NCI-H446 treated with DMSO at 0.1 percent for 48 hours (cell line): ENCODE data around the gene PIGN.

Experiments used
- DNase-seq: peaks from one replicate; lab custom pipeline; 2025; lab: John Stamatoyannopoulos, UW

Gene PIGN

GRCh38 chr18:62186774-62187542 is at the start of gene PIGN, which contains the start of gene RELCH:
Gene PIGN, minus strand, starts transcription at chr18:62187056. Its CDS starts 25,703 bp downstream, at chr18:62161353.
Gene RELCH, plus strand, starts transcription at chr18:62187255. Its CDS starts 251 bp downstream, at chr18:62187506.
- DNase-seq: peak; percentile 93

GRCh38 chr18:62236252-62236651 is 49.4 kb upstream of the PIGN start:
- no peak for DNase-seq

GRCh38 chr18:62226047-62226446 is 39.2 kb upstream of the PIGN start:
- DNase-seq: no peak

- no peak for DNase-seq
Measured at GRCh38 chr18:62224229-62224628, 37.4 kb upstream of the PIGN start.

- DNase-seq: no peak
Measured at GRCh38 chr18:62214790-62215189, 27.9 kb upstream of the PIGN start.

- no peak for DNase-seq
Measured at GRCh38 chr18:62211325-62211828, 24.5 kb upstream of the PIGN start.

GRCh38 chr18:62210138-62210537 is 23.3 kb upstream of the PIGN start:
- DNase-seq: no peak

- no peak for DNase-seq
Measured at GRCh38 chr18:62209046-62209445, 22.2 kb upstream of the PIGN start.

GRCh38 chr18:62206593-62206992 is 19.7 kb upstream of the PIGN start:
- DNase-seq: no peak

- no peak for DNase-seq
Measured at GRCh38 chr18:62205824-62206223, 19.0 kb upstream of the PIGN start.

GRCh38 chr18:62201870-62202269 is 15.0 kb upstream of the PIGN start:
- no peak for DNase-seq

GRCh38 chr18:62200121-62200914 is 13.5 kb upstream of the PIGN start:
- DNase-seq: no peak

GRCh38 chr18:62199629-62200028 is 12.8 kb upstream of the PIGN start:
- no peak for DNase-seq

- DNase-seq: no peak
Measured at GRCh38 chr18:62198259-62198658, 11.4 kb upstream of the PIGN start.

- no peak for DNase-seq
Measured at GRCh38 chr18:62196980-62197379, 10.1 kb upstream of the PIGN start.

GRCh38 chr18:62196079-62196478 is 9.2 kb upstream of the PIGN start:
- no peak for DNase-seq

- no peak for DNase-seq
Measured at GRCh38 chr18:62189208-62189607, 2.4 kb upstream of the PIGN start.

- peak; percentile 18 for DNase-seq
Measured at GRCh38 chr18:62187543-62188510, 971 bp upstream of the PIGN start.

- no peak for DNase-seq
Measured at GRCh38 chr18:62186499-62186773, 420 bp downstream of the PIGN start.

- peak; percentile 10 for DNase-seq
Measured at GRCh38 chr18:62183578-62184195, 3.2 kb downstream of the PIGN start.

- no peak for DNase-seq
Measured at GRCh38 chr18:62182220-62182619, 4.6 kb downstream of the PIGN start.

- DNase-seq: no peak
Measured at GRCh38 chr18:62179213-62179612, 7.6 kb downstream of the PIGN start.
